ENCODE results near the gene PLEKHH1. TPM values are rescaled to one million over a fixed set of nuclear protein-coding genes. Genes with fewer than 3 reads are reported as not detected.

The PLEKHH1 gene
- total and polyA plus RNA-seq, 9 of the 15 experiments (the other 6 are each of a cell fraction or from before 2014, with no cell fraction given) = 0.76 to 5.9 (median 2.9) TPM

DNA sequence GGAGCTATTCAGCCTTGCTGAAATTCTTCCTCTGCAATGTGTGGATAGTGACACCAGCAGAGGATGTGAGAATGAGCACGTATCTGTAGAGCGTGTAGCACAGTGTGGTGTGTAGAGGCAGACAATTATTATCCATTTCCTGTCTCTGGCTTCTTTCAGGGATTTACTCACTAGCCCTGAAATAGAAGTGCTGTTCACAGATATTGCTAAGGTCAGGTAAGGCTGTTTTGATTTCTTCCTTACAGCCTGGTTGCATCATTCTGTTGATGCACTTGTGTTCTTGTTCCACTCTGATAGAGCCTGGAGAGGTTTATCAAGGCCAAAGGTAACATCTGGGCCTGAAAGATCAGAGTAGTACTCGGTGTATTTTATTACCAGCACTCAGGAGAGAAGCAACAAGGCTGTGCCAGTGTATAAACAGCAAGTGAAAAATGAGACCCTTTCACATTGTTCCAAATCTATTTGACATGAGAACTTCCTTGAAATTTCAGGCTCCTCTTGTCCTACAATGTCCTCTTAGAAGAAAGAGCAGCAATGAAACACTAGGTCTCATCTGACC lies 103.3 kb downstream of the PLEKHH1 start (continued):
- TF ChIP-seq, protein P1, sequence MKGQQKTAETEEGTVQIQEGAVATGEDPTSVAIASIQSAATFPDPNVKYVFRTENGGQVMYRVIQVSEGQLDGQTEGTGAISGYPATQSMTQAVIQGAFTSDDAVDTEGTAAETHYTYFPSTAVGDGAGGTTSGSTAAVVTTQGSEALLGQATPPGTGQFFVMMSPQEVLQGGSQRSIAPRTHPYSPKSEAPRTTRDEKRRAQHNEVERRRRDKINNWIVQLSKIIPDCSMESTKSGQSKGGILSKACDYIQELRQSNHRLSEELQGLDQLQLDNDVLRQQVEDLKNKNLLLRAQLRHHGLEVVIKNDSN (CRISPR knock-in tag; IDR thresholded peaks at IDR 0.05) = no peak
- TF ChIP-seq HEY1 (CRISPR knock-in tag; IDR thresholded peaks at IDR 0.05; ENCODE audit: borderline replicate concordance) (no peak), ETV6 (IDR thresholded peaks at IDR 0.05; ENCODE audit: borderline replicate concordance in 1 of 2, low read depth in 2 of 2, low read length in 1 of 2) (peak in 1 of 2 experiments; percentile 55; a peak in 1 of 4 replicates), ETV6 (CRISPR knock-in tag; IDR thresholded peaks at IDR 0.05; ENCODE audit: borderline replicate concordance) (no peak), ZNF134 (CRISPR knock-in tag; conservative IDR thresholded peaks at IDR 0.05) (peak; percentile 67; the same call in 1 of the 2 replicates), CC2D1A (IDR thresholded peaks at IDR 0.05) (peak; percentile 93; the same call in 1 of the 2 replicates), CEBPB (tag; IDR thresholded peaks at IDR 0.05) (peak; percentile 97), ATF1 (CRISPR knock-in tag; IDR thresholded peaks at IDR 0.05) (no peak), ATF1 (tag; IDR thresholded peaks at IDR 0.05) (peak; percentile 65; the same call in 1 of the 2 replicates), TAF9B (IDR thresholded peaks at IDR 0.05; ENCODE audit: partially characterized antibody) (peak; percentile 54), FOXK1 (CRISPR knock-in tag; IDR thresholded peaks at IDR 0.05; ENCODE audit: borderline replicate concordance) (no peak), CREM (IDR thresholded peaks at IDR 0.05; ENCODE audit: low read depth) (peak; percentile 59), RAD51 (IDR thresholded peaks at IDR 0.05; ENCODE audit: borderline replicate concordance, low read depth) (peak; percentile 31; the same call in 1 of the 2 replicates)
- TF ChIP-seq, protein P2, sequence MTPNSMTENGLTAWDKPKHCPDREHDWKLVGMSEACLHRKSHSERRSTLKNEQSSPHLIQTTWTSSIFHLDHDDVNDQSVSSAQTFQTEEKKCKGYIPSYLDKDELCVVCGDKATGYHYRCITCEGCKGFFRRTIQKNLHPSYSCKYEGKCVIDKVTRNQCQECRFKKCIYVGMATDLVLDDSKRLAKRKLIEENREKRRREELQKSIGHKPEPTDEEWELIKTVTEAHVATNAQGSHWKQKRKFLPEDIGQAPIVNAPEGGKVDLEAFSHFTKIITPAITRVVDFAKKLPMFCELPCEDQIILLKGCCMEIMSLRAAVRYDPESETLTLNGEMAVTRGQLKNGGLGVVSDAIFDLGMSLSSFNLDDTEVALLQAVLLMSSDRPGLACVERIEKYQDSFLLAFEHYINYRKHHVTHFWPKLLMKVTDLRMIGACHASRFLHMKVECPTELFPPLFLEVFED (CRISPR knock-in tag; conservative IDR thresholded peaks at IDR 0.05) = peak; percentile 49; the same call in 1 of the 2 replicates
- TF ChIP-seq, protein P3, sequence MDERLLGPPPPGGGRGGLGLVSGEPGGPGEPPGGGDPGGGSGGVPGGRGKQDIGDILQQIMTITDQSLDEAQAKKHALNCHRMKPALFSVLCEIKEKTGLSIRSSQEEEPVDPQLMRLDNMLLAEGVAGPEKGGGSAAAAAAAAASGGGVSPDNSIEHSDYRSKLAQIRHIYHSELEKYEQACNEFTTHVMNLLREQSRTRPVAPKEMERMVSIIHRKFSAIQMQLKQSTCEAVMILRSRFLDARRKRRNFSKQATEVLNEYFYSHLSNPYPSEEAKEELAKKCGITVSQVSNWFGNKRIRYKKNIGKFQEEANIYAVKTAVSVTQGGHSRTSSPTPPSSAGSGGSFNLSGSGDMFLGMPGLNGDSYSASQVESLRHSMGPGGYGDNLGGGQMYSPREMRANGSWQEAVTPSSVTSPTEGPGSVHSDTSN (CRISPR knock-in tag; IDR thresholded peaks at IDR 0.05; ENCODE audit: low read depth) = no peak
- TF ChIP-seq, protein P3 (tag; conservative IDR thresholded peaks at IDR 0.05; ENCODE audit: low read depth) = 0 out of 2 replicates have a peak, but pooled peaks have one; percentile 23
- TF ChIP-seq, protein P4, sequence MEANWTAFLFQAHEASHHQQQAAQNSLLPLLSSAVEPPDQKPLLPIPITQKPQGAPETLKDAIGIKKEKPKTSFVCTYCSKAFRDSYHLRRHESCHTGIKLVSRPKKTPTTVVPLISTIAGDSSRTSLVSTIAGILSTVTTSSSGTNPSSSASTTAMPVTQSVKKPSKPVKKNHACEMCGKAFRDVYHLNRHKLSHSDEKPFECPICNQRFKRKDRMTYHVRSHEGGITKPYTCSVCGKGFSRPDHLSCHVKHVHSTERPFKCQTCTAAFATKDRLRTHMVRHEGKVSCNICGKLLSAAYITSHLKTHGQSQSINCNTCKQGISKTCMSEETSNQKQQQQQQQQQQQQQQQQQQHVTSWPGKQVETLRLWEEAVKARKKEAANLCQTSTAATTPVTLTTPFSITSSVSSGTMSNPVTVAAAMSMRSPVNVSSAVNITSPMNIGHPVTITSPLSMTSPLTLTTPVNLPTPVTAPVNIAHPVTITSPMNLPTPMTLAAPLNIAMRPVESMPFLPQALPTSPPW (CRISPR knock-in tag; IDR thresholded peaks at IDR 0.05) = peak; percentile 34; the same call in 1 of the 2 replicates
- TF ChIP-seq, protein P5, sequence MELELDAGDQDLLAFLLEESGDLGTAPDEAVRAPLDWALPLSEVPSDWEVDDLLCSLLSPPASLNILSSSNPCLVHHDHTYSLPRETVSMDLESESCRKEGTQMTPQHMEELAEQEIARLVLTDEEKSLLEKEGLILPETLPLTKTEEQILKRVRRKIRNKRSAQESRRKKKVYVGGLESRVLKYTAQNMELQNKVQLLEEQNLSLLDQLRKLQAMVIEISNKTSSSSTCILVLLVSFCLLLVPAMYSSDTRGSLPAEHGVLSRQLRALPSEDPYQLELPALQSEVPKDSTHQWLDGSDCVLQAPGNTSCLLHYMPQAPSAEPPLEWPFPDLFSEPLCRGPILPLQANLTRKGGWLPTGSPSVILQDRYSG (tag; conservative IDR thresholded peaks at IDR 0.05; ENCODE audit: low read depth) = 0 out of 2 replicates have a peak, but pooled peaks have one; percentile 54
- TF ChIP-seq, protein P6, sequence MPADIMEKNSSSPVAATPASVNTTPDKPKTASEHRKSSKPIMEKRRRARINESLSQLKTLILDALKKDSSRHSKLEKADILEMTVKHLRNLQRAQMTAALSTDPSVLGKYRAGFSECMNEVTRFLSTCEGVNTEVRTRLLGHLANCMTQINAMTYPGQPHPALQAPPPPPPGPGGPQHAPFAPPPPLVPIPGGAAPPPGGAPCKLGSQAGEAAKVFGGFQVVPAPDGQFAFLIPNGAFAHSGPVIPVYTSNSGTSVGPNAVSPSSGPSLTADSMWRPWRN (IDR thresholded peaks at IDR 0.05; ENCODE audit: low read depth) = peak; percentile 14

All from K562 (cell line).